GM23338 (cell line): ENCODE measurements around the gene CORO7. TPM values are rescaled to one million over a fixed set of nuclear protein-coding genes. Genes with fewer than 3 reads are reported as not detected.

Source experiments
- ATAC-seq: fragments of 200-7000 bp; cut with Tn5 transposase; 3 replicates; pipeline ENCODE4 v1.9.1; 2020
- DNase-seq: peaks from one replicate; pipeline ENCODE4 v3.0.0-alpha.2; 2015; ENCODE audit warnings: low spot score
- H2AFZ ChIP-seq: fragments of 200-600 bp; sonication (generic); 2 replicates; pipeline ENCODE4 v1.8.0; 2016; ENCODE audit warnings: antibody characterized with exemption, mild to moderate bottlenecking, moderate library complexity
- H3F3A ChIP-seq: fragments of 200-600 bp; sonication (generic); replicated peaks from 2 replicates; pipeline ENCODE4 v1.8.0; 2017; ENCODE audit warnings: antibody characterized with exemption, mixed run types, low read depth
- H3K27ac ChIP-seq: fragments of 200-600 bp; sonication (generic); 2 replicates; pipeline ENCODE4 v1.6.1; 2016; ENCODE audit warnings: low read depth
- H3K27me3 ChIP-seq: fragments of 200-600 bp; sonication (generic); 2 replicates; pipeline ENCODE4 v1.8.0; 2016; ENCODE audit warnings: mild to moderate bottlenecking, mixed run types, moderate library complexity; ENCODE audit not compliant: insufficient read depth
- H3K36me3 ChIP-seq: fragments of 200-600 bp; sonication (generic); 2 replicates; pipeline ENCODE4 v1.8.0; 2016; ENCODE audit warnings: mild to moderate bottlenecking; ENCODE audit not compliant: insufficient read depth
- H3K4me1 ChIP-seq: fragments of 200-600 bp; sonication (generic); 2 replicates; pipeline ENCODE4 v1.8.0; 2016; ENCODE audit warnings: mild to moderate bottlenecking, moderate library complexity; ENCODE audit not compliant: insufficient read depth
- H3K4me2 ChIP-seq: fragments of 200-600 bp; sonication (generic); 2 replicates; pipeline ENCODE4 v1.7.1; 2017; ENCODE audit warnings: mixed run types
- H3K4me3 ChIP-seq: fragments of 200-600 bp; sonication (generic); 2 replicates; pipeline ENCODE4 v1.6.1; 2016; ENCODE audit warnings: mixed run types
- H3K79me2 ChIP-seq: fragments of 200-600 bp; sonication (generic); replicated peaks from 2 replicates; pipeline ENCODE4 v1.8.0; 2017; ENCODE audit warnings: mild to moderate bottlenecking; ENCODE audit not compliant: insufficient read depth
- H3K9me2 ChIP-seq: fragments of 200-600 bp; sonication (generic); 2 replicates; pipeline ENCODE4 v1.8.0; 2017; ENCODE audit not compliant: insufficient read depth
- H4K20me1 ChIP-seq: fragments of 200-600 bp; sonication (generic); replicated peaks from 2 replicates; pipeline ENCODE4 v1.8.0; 2017; ENCODE audit warnings: mild to moderate bottlenecking; ENCODE audit not compliant: insufficient read depth
- H3K27ac Mint-ChIP-seq: 2 replicates; pipeline ENCODE4 v1.8.0; 2020; ENCODE audit warnings: inconsistent platforms, mild to moderate bottlenecking, moderate library complexity, mixed read lengths
- H3K27me3 Mint-ChIP-seq: 3 replicates; pipeline ENCODE4 v1.8.0; 2022; ENCODE audit warnings: low read depth, mild to moderate bottlenecking, moderate library complexity, mixed read lengths, inconsistent platforms; ENCODE audit not compliant: insufficient read depth, poor library complexity
- H3K36me3 Mint-ChIP-seq: 3 replicates; pipeline ENCODE4 v1.8.0; 2021; ENCODE audit warnings: low read depth, mild to moderate bottlenecking, inconsistent platforms, moderate library complexity, mixed read lengths
- H3K4me1 Mint-ChIP-seq: 3 replicates; pipeline ENCODE4 v1.8.0; 2020; ENCODE audit warnings: mild to moderate bottlenecking, inconsistent platforms, mixed read lengths
- H3K4me3 Mint-ChIP-seq: 3 replicates; pipeline ENCODE4 v1.8.0; 2021; ENCODE audit warnings: moderate library complexity, mild to moderate bottlenecking, inconsistent platforms, mixed read lengths
- H3K9me3 Mint-ChIP-seq: 3 replicates; pipeline ENCODE4 v1.8.0; 2020; ENCODE audit warnings: moderate library complexity, mild to moderate bottlenecking, inconsistent platforms, mixed read lengths
- CREB1 ChIP-seq: fragments of 250-450 bp; sonication (Bioruptor Pico); IDR thresholded peaks from 2 replicates; pipeline ENCODE4 v1.5.0; 2020; ENCODE audit warnings: low read depth, mild to moderate bottlenecking, moderate library complexity
- CTCF ChIP-seq, 2 experiments: fragments of 200-600 bp in 1 of 2; sonication (generic) in 1 of 2; conservative IDR thresholded peaks; 2 replicates each; pipeline versions ENCODE4 v1.5.1 to v1.6.1; 2016 to 2017; ENCODE audit warnings: antibody characterized with exemption in 2 of 2, low read depth in 2 of 2, mild to moderate bottlenecking in 2 of 2, moderate library complexity in 1 of 2
- ETS1 ChIP-seq: IDR thresholded peaks from 2 replicates; pipeline ENCODE4 v1.6.1; 2016; ENCODE audit warnings: antibody characterized with exemption
- EZH2 ChIP-seq: fragments of 200-600 bp; sonication (generic); IDR thresholded peaks from one replicate; pipeline ENCODE4 v1.8.0; 2017; ENCODE audit warnings: antibody characterized with exemption, mild to moderate bottlenecking, low read depth; ENCODE audit not compliant: unreplicated experiment
- EZH2phosphoT487 ChIP-seq: fragments of 200-600 bp; sonication (generic); IDR thresholded peaks from one replicate; pipeline ENCODE4 v1.8.1; 2018; ENCODE audit warnings: antibody characterized with exemption; ENCODE audit not compliant: unreplicated experiment
- JUNB ChIP-seq: IDR thresholded peaks from one replicate; pipeline ENCODE4 v1.6.1; 2016; ENCODE audit warnings: antibody characterized with exemption; ENCODE audit not compliant: unreplicated experiment
- NANOG ChIP-seq: IDR thresholded peaks from 2 replicates; pipeline ENCODE4 v1.6.1; 2016; ENCODE audit warnings: antibody characterized with exemption, borderline replicate concordance
- POLR2AphosphoS5 ChIP-seq: IDR thresholded peaks from 2 replicates; pipeline ENCODE4 v1.6.1; 2016; ENCODE audit warnings: antibody characterized with exemption, low read depth
- REST ChIP-seq: IDR thresholded peaks from one replicate; pipeline ENCODE4 v1.6.1; 2018; ENCODE audit warnings: antibody characterized with exemption; ENCODE audit not compliant: unreplicated experiment
- STAT1 ChIP-seq: IDR thresholded peaks from one replicate; pipeline ENCODE4 v1.6.1; 2016; ENCODE audit warnings: antibody characterized with exemption; ENCODE audit not compliant: unreplicated experiment
- ZNF114 ChIP-seq: fragments of 250-450 bp; sonication (Bioruptor Pico); IDR thresholded peaks from 2 replicates; pipeline ENCODE4 v1.5.0; 2020; ENCODE audit warnings: mild to moderate bottlenecking, moderate library complexity
- ZNF331 ChIP-seq: fragments of 250-450 bp; sonication (Bioruptor Pico); IDR thresholded peaks from 2 replicates; pipeline ENCODE4 v1.5.0; 2020; ENCODE audit warnings: low read depth, mild to moderate bottlenecking, moderate library complexity
- ZNF462 ChIP-seq: fragments of 250-450 bp; sonication (Bioruptor Pico); IDR thresholded peaks from 2 replicates; pipeline ENCODE4 v1.5.0; 2020; ENCODE audit warnings: mild to moderate bottlenecking, moderate library complexity
- polyA plus RNA-seq: library from polyadenylated mRNA; unstranded; fragments of >200 nt; fragmentation: Nextera tagmentation; extraction: Ambion mirVana; gene quantifications from 2 replicates; pipeline ENCODE4 v1.2.1, GENCODE V29; 2016
- total RNA-seq: library from RNA; depleted of rRNA; stranded (reverse); fragments of >200 nt; shearing (Covaris generic); gene quantifications from 2 replicates; pipeline ENCODE4 v1.2.3, GENCODE V29; 2014

CORO7 gene
- total and polyA plus RNA-seq, 2 experiments from 2014 or later, result 14.2 to 46.4 TPM

GRCh38 chr16:4359914-4360313 is 56.5 kb downstream of the CORO7 start:
- Mint-ChIP-seq H3K9me3 (no peaks in the 10 kb centered on the region), H3K27ac (no peak overlapping the region), H3K27me3 (peaks cover 6% of the 10 kb centered on the region), H3K4me1 (no peaks in the 10 kb centered on the region; the same call in 1 of the 3 replicates), H3K4me3 (no peak overlapping the region), H3K36me3 (no peaks in the 10 kb centered on the region)
- Histone ChIP-seq H3K4me1 (no peaks in the 10 kb centered on the region), H3K27me3 (no peaks in the 10 kb centered on the region), H3K4me3 (no peak overlapping the region), H3K36me3 (no peaks in the 10 kb centered on the region), H3K27ac (no peak overlapping the region), H3K79me2 (no peaks in the 10 kb centered on the region), H3K9me2 (no peaks in the 10 kb centered on the region), H4K20me1 (no peaks in the 10 kb centered on the region), H3K4me2 (no peak overlapping the region), H2AFZ (no peak overlapping the region), H3F3A (0 out of 2 replicates have a peak, but pooled peaks cover 4% of the 10 kb centered on the region)
- TF ChIP-seq ETS1, result no peak
- no peak for TF ChIP-seq POLR2AphosphoS5
- TF ChIP-seq ZNF462, result no peak
- TF ChIP-seq CTCF (conservative IDR thresholded peaks at IDR 0.05; ENCODE audit: low read depth in 2 of 2), result no peak
- TF ChIP-seq EZH2, result no peak
- TF ChIP-seq CREB1 (CRISPR knock-in tag), result no peak
- TF ChIP-seq JUNB, result no peak
- TF ChIP-seq ZNF331 (CRISPR knock-in tag), result no peak
- no peak for TF ChIP-seq EZH2phosphoT487
- no peak for TF ChIP-seq STAT1
- TF ChIP-seq NANOG, result no peak
- no peak for TF ChIP-seq ZNF114
- TF ChIP-seq REST, result no peak
- ATAC-seq (no peak), DNase-seq (no peak)
